Middle frontal gyrus (tissue), 1 donor: ENCODE measurements around the gene SLC30A7.

Source experiments
- DNase-seq: peaks from one replicate; pipeline ENCODE4 v3.0.0-alpha.2; 2015; ENCODE audit warnings: low spot score; ENCODE audit errors: extremely low spot score

Gene SLC30A7

GRCh38 chr1:100971021-100971420 lies 75.1 kb downstream of the SLC30A7 start:
- no peak for DNase-seq

- no peak for DNase-seq
Observed at GRCh38 chr1:100972185-100972584, 76.3 kb downstream of the SLC30A7 start.

GRCh38 chr1:100976936-100977335 lies 81.0 kb downstream of the SLC30A7 start:
- DNase-seq, result no peak

GRCh38 chr1:100979631-100980030 lies 83.7 kb downstream of the SLC30A7 start:
- no peak for DNase-seq

- no peak for DNase-seq
Observed at GRCh38 chr1:100982793-100983192, 86.9 kb downstream of the SLC30A7 start.

- no peak for DNase-seq
Observed at GRCh38 chr1:100988121-100988520, 92.2 kb downstream of the SLC30A7 start.

GRCh38 chr1:100989306-100990077 lies 93.6 kb downstream of the SLC30A7 start:
- DNase-seq, result no peak

GRCh38 chr1:100995198-100995988 lies 99.5 kb downstream of the SLC30A7 start:
- no peak for DNase-seq

GRCh38 chr1:100998426-100998825 lies 102.5 kb downstream of the SLC30A7 start:
- DNase-seq, result no peak

GRCh38 chr1:101000131-101000873 lies 104.4 kb downstream of the SLC30A7 start:
- no peak for DNase-seq

- DNase-seq, result no peak
Observed at GRCh38 chr1:101002551-101002950, 106.7 kb downstream of the SLC30A7 start.

- DNase-seq, result no peak
Observed at GRCh38 chr1:101003012-101003650, 107.2 kb downstream of the SLC30A7 start.

- no peak for DNase-seq
Observed at GRCh38 chr1:101004061-101004460, 108.2 kb downstream of the SLC30A7 start.

- no peak for DNase-seq
Observed at GRCh38 chr1:101004670-101005069, 108.8 kb downstream of the SLC30A7 start.

GRCh38 chr1:101005183-101005582 lies 109.3 kb downstream of the SLC30A7 start:
- DNase-seq, result no peak

GRCh38 chr1:101005871-101006270 lies 110.0 kb downstream of the SLC30A7 start:
- no peak for DNase-seq

GRCh38 chr1:101006553-101006952 lies 110.7 kb downstream of the SLC30A7 start:
- no peak for DNase-seq

GRCh38 chr1:101008229-101008834 lies 112.4 kb downstream of the SLC30A7 start:
- no peak for DNase-seq

- DNase-seq, result no peak
Observed at GRCh38 chr1:101013776-101014175, 117.9 kb downstream of the SLC30A7 start.

- DNase-seq, result no peak
Observed at GRCh38 chr1:101017448-101017847, 121.6 kb downstream of the SLC30A7 start.

- DNase-seq, result no peak
Observed at GRCh38 chr1:101022294-101022693, 126.4 kb downstream of the SLC30A7 start.
